RPMI7951 (cell line): ENCODE results near the gene DIPK1C. TPM values are rescaled to one million over a fixed set of nuclear protein-coding genes. Genes with fewer than 3 reads are reported as not detected.

Experiments used
- DNase-seq: peaks from one replicate; pipeline ENCODE4 v3.0.0-alpha.2; 2012; ENCODE audit warnings: low read depth
- total RNA-seq: library from RNA; depleted of rRNA; stranded (reverse); fragments of >200 nt; shearing (Covaris generic); gene quantifications from 2 replicates; pipeline ENCODE4 v1.2.3, GENCODE V29; 2014; rRNA removed

DIPK1C gene
- total RNA-seq, 1 experiment from 2014 or later, result not detected

- DNase-seq, result no peak
Measured at GRCh38 chr18:74388227-74388626, 68.9 kb downstream of the DIPK1C start.

GRCh38 chr18:74387383-74387782 is 69.7 kb downstream of the DIPK1C start:
- DNase-seq, result no peak

Other genes with a start within 250 kb of the DIPK1C start
- 128 and 131 TPM in 2 replicates for gene CYB5A, start 165.3 kb downstream of the DIPK1C start, total RNA-seq
- not detected in 2 replicates for gene C18orf63, start 141.5 kb downstream of the DIPK1C start, total RNA-seq
- gene CNDP2, start 39.1 kb upstream of the DIPK1C start, total RNA-seq, result 24.7 and 34.7 TPM in 2 replicates
- not detected in 2 replicates for gene CNDP1, start 77.2 kb upstream of the DIPK1C start, total RNA-seq
- 4.8 and 5.3 TPM in 2 replicates for gene ZNF407, start 140.6 kb upstream of the DIPK1C start, total RNA-seq